B cell (primary cell): ENCODE data around the gene GPRC5B. TPM values are rescaled to one million over a fixed set of nuclear protein-coding genes. Genes with fewer than 3 reads are reported as not detected.

Experiments
- ATAC-seq: fragments of 200-7000 bp; cut with Tn5 transposase; one replicate; pipeline ENCODE4 v1.10.0; 2021; ENCODE audit warnings: low read depth, mild to moderate bottlenecking, moderate number of reproducible peaks, moderate library complexity
- CTCF ChIA-PET: fragments of 350-600 bp; sonication (Branson Sonifier 250); formaldehyde crosslinking; loops from one replicate; lab custom pipeline; 2021; ENCODE audit warnings: antibody characterized with exemption, inconsistent platforms; lab: Charles Lee
- POLR2A ChIA-PET: fragments of 350-600 bp; sonication (Branson Sonifier 250); formaldehyde crosslinking; loops from one replicate; lab custom pipeline; 2021; ENCODE audit warnings: antibody characterized with exemption; lab: Charles Lee
- DNase-seq: peaks from one replicate; pipeline ENCODE4 v3.0.0; 2013
- H2AFZ ChIP-seq: 2 replicates; pipeline ENCODE4 v1.6.1; 2012; ENCODE audit warnings: mild to moderate bottlenecking, low read depth, low read length; ENCODE audit not compliant: insufficient read depth, poor library complexity, severe bottlenecking
- H3K27ac ChIP-seq, 2 donors: 1 replicate in 1 of 2; 2 replicates in 1 of 2; pipeline ENCODE4 v1.5.1; 2012 to 2013; ENCODE audit warnings: low read length in 2 of 2, mild to moderate bottlenecking in 2 of 2, moderate library complexity in 1 of 2
- H3K27me3 ChIP-seq, 4 experiments: fragments of 200-600 bp in 1 of 4; sonication (generic) in 1 of 4; replicated peaks in 1 of 4; 1 replicate in 2 of 4; 2 replicates in 2 of 4; pipeline versions ENCODE4 v1.6.1 to v1.7.0; 2013 to 2016; ENCODE audit warnings: low read length in 3 of 4, mild to moderate bottlenecking in 2 of 4, mixed read lengths in 1 of 4, moderate library complexity in 1 of 4; ENCODE audit not compliant: insufficient read depth in 4 of 4, control insufficient read depth in 3 of 4; ENCODE audit errors: control extremely low read depth in 1 of 4
- H3K36me3 ChIP-seq, 2 experiments: replicated peaks in 1 of 2; 1 replicate in 1 of 2; 2 replicates in 1 of 2; pipeline versions ENCODE4 v1.6.1 to v1.7.1; 2013; ENCODE audit warnings: low read length in 1 of 2; ENCODE audit not compliant: insufficient read depth in 2 of 2, control insufficient read depth in 1 of 2; ENCODE audit errors: control extremely low read depth in 1 of 2, extremely low read depth in 1 of 2
- H3K4me1 ChIP-seq, 2 donors: fragments of 200-600 bp in 1 of 2; sonication (generic) in 1 of 2; 1 replicate in 1 of 2; 2 replicates in 1 of 2; pipeline versions ENCODE4 v1.5.1 to v1.6.1; 2013 to 2017; ENCODE audit warnings: low read length in 2 of 2; ENCODE audit not compliant: control insufficient read depth in 2 of 2, insufficient read depth in 2 of 2
- H3K4me2 ChIP-seq: replicated peaks from 2 replicates; pipeline ENCODE3; 2012; ENCODE audit warnings: mild to moderate bottlenecking, low read depth, low read length; ENCODE audit not compliant: poor library complexity, severe bottlenecking
- H3K4me3 ChIP-seq, 5 experiments: fragments of 200-600 bp in 1 of 5; sonication (generic) in 1 of 5; 1 replicate in 3 of 5; 2 replicates in 2 of 5; pipeline versions ENCODE4 v1.5.1 to v1.7.0; 2011 to 2016; ENCODE audit warnings: low read length in 4 of 5, mild to moderate bottlenecking in 4 of 5, low read depth in 2 of 5, control low read depth in 1 of 5, moderate library complexity in 1 of 5; ENCODE audit not compliant: insufficient read depth in 1 of 5; ENCODE audit errors: control extremely low read depth in 1 of 5, extremely low read depth in 1 of 5
- H3K79me2 ChIP-seq: fragments of 200-600 bp; sonication (generic); one replicate; pipeline ENCODE4 v1.6.0; 2016; ENCODE audit warnings: low read length; ENCODE audit not compliant: control insufficient read depth, insufficient read depth
- H3K9ac ChIP-seq: fragments of 200-600 bp; sonication (generic); 2 replicates; pipeline ENCODE4 v1.6.1; 2017; ENCODE audit warnings: mild to moderate bottlenecking, low read length, moderate library complexity
- H3K9me3 ChIP-seq, 3 donors: one replicate each; pipeline versions ENCODE4 v1.6.1 to v1.7.1; 2013; ENCODE audit warnings: low read length in 2 of 3; ENCODE audit not compliant: control insufficient read depth in 2 of 3, insufficient read depth in 1 of 3; ENCODE audit errors: control extremely low read depth in 1 of 3
- H4K20me1 ChIP-seq: 2 replicates; pipeline ENCODE4 v1.6.0; 2012; ENCODE audit warnings: mild to moderate bottlenecking, low read length; ENCODE audit not compliant: insufficient read depth, control insufficient read depth, poor library complexity, severe bottlenecking
- H3K27ac Mint-ChIP-seq: one replicate; pipeline ENCODE4 v1.8.0; 2021; ENCODE audit warnings: mixed read lengths
- H3K27me3 Mint-ChIP-seq: one replicate; pipeline ENCODE4 v1.8.0; 2021; ENCODE audit warnings: mixed read lengths
- H3K4me1 Mint-ChIP-seq: one replicate; pipeline ENCODE4 v1.8.0; 2021; ENCODE audit warnings: mixed read lengths
- H3K4me3 Mint-ChIP-seq: one replicate; pipeline ENCODE4 v1.8.0; 2021; ENCODE audit warnings: mixed read lengths
- H3K9me3 Mint-ChIP-seq: one replicate; pipeline ENCODE4 v1.8.0; 2022; ENCODE audit warnings: mixed read lengths; ENCODE audit not compliant: insufficient read depth
- EZH2 ChIP-seq: IDR thresholded peaks from 2 replicates; pipeline ENCODE4 v1.6.1; 2012; ENCODE audit warnings: borderline replicate concordance, low read depth, mild to moderate bottlenecking, moderate library complexity, low read length; ENCODE audit not compliant: insufficient read depth, poor library complexity, severe bottlenecking
- WGBS: methylation state at CpG from one replicate; pipeline ENCODE4 v1.1.5; 2013; ENCODE audit warnings: missing lambda C conversion rate; ENCODE audit not compliant: insufficient coverage; 5-methylcytosine and 5-hydroxymethylcytosine counted together
- intact Hi-C: fragments of 100-400 bp; cut with micrococcal nuclease; formaldehyde crosslinking; loops from one replicate; pipeline ENCODE4 v1.10.0; 2022
- polyA plus RNA-seq: library from polyadenylated mRNA; depleted of rRNA; stranded (reverse); fragments of >200 nt; gene quantifications from 2 replicates; pipeline ENCODE4 v1.2.3, GENCODE V29; 2012
- total RNA-seq, 2 donors: library from RNA; stranded (reverse); fragments of 120-200 nt in 1 of 2; gene quantifications; 1 replicate in 1 of 2; 2 replicates in 1 of 2; pipeline versions ENCODE4 v1.2.3 to v1.2.4, GENCODE V29; 2013 to 2022
- TF ChIP-seq, protein P1 (sequence below): fragments of 200-600 bp; IDR thresholded peaks from one replicate; pipeline ENCODE4 v1.8.0; 2022; ENCODE audit warnings: antibody characterized with exemption, mild to moderate bottlenecking

GPRC5B gene
- total and polyA plus RNA-seq, 2 donors (not counting 1 experiment from before 2014, with no cell fraction given): not detected

DNA sequence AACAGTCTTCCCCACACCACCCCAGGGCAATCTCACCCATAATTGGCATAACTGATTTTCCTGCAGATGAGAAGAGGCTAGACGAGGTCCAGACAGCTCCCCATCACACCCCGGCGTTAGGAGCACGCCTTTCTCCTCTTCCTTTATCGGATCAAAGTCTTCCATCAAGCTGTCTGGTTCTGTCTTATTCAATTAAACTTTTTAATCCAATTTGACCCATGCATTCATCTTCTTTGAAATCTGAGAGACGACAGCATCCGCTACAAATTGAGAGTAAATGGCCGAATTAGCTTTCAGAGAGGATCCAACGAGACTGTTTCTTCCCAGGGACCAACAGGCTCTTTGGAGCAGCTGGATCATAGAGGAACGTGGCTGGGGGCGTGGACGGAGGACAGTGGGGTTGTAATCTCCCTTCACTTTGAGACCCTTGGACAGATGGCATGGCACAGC is 44.4 kb upstream of the GPRC5B start:
- no peak for TF ChIP-seq EZH2
- TF ChIP-seq, protein P1, sequence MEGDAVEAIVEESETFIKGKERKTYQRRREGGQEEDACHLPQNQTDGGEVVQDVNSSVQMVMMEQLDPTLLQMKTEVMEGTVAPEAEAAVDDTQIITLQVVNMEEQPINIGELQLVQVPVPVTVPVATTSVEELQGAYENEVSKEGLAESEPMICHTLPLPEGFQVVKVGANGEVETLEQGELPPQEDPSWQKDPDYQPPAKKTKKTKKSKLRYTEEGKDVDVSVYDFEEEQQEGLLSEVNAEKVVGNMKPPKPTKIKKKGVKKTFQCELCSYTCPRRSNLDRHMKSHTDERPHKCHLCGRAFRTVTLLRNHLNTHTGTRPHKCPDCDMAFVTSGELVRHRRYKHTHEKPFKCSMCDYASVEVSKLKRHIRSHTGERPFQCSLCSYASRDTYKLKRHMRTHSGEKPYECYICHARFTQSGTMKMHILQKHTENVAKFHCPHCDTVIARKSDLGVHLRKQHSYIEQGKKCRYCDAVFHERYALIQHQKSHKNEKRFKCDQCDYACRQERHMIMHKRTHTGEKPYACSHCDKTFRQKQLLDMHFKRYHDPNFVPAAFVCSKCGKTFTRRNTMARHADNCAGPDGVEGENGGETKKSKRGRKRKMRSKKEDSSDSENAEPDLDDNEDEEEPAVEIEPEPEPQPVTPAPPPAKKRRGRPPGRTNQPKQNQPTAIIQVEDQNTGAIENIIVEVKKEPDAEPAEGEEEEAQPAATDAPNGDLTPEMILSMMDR: no peak
- Histone ChIP-seq H2AFZ (no peak overlapping the region), H3K4me2 (no peak overlapping the region), H3K9ac (no peak overlapping the region), H3K27me3 (no peaks in the 10 kb centered on the region), H3K4me1 (no peaks in the 10 kb centered on the region), H3K79me2 (no peaks in the 10 kb centered on the region), H4K20me1 (no peaks in the 10 kb centered on the region), H3K9me3 (no peaks in the 10 kb centered on the region), H3K27ac (no peak overlapping the region), H3K4me3 (no peak overlapping the region), H3K36me3 (no peaks in the 10 kb centered on the region)
- ATAC-seq: no peak
- intact Hi-C loops: no loop called here
- CTCF ChIA-PET: interaction anchor here (0.7 kb wide), 1 partner anchor 22 kb away, joined by 3 read pairs; no protein-coding TSS in a partner anchor
- H3K27ac Mint-ChIP-seq: no peak overlapping the region
- POLR2A ChIA-PET: no interaction called here
- H3K27me3 Mint-ChIP-seq: peaks cover 3% of the 10 kb centered on the region
- no peak overlapping the region for H3K4me3 Mint-ChIP-seq
- 86% methylated on average over 12 of the region's 12 CpGs for WGBS
- DNase-seq: no peak
- H3K4me1 Mint-ChIP-seq: no peaks in the 10 kb centered on the region
- peaks cover 2% of the 10 kb centered on the region for H3K9me3 Mint-ChIP-seq

DNA sequence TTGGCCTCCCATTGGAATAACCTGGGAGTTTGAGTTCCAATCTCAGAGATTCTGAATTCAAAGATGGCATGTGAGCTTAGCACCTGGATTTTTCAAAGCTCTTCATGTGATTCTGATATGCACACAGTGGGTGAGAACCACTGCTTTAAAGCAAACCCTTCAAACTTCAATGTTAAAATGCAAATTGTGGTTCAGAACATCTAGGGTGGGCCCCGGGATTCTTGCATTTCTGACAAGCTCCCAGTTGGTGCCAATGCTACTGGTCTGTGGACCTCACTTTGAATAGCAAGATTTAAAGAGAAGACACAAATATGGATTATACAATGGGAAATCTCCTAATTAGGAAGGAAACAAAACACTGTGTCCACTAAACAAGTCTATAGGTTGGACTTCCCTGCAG is 43.8 kb upstream of the GPRC5B start:
- Mint-ChIP-seq H3K27ac (no peak overlapping the region), H3K27me3 (peaks cover 3% of the 10 kb centered on the region), H3K9me3 (no peaks in the 10 kb centered on the region), H3K4me3 (no peak overlapping the region), H3K4me1 (no peaks in the 10 kb centered on the region)
- intact Hi-C loops: no loop called here
- WGBS: no CpG with 5 or more reads among the region's 1 CpG
- Histone ChIP-seq H3K4me3 (no peak overlapping the region), H3K4me2 (no peak overlapping the region), H4K20me1 (no peaks in the 10 kb centered on the region), H3K9me3 (no peaks in the 10 kb centered on the region), H3K27ac (no peak overlapping the region), H3K9ac (no peak overlapping the region), H3K79me2 (no peaks in the 10 kb centered on the region), H3K27me3 (no peaks in the 10 kb centered on the region), H3K4me1 (no peaks in the 10 kb centered on the region), H2AFZ (no peak overlapping the region), H3K36me3 (no peaks in the 10 kb centered on the region)
- ATAC-seq: no peak
- ChIA-PET POLR2A (no interaction called here), CTCF (interaction anchor here (0.7 kb wide), 1 partner anchor 21 kb away, joined by 3 read pairs; no protein-coding TSS in a partner anchor)
- DNase-seq: no peak
- TF ChIP-seq EZH2: no peak
- TF ChIP-seq, protein P1: no peak
